ENCODE results near the gene RSU1.
A peak's percentile ranks its signal among the peaks of the same experiment; 100 is the strongest.

The RSU1 gene

GRCh38 chr10:16735671-16736070 lies 81.6 kb downstream of the RSU1 start:
- DNase-seq (ENCODE audit: low spot score) = no peak
- Histone ChIP-seq H3K4me3 (no peak overlapping the region), H3K27ac (no peak overlapping the region)
- TF ChIP-seq CTCF (IDR thresholded peaks at IDR 0.05) = no peak

- H3K27ac ChIP-seq = no peak overlapping the region
- H3K4me3 ChIP-seq = no peak overlapping the region
- TF ChIP-seq CTCF (IDR thresholded peaks at IDR 0.05) = no peak
- no peak for DNase-seq (ENCODE audit: low spot score)
Observed at GRCh38 chr10:16732376-16732775, 84.8 kb downstream of the RSU1 start.

- TF ChIP-seq CTCF (IDR thresholded peaks at IDR 0.05) = no peak
- Histone ChIP-seq H3K4me3 (no peak overlapping the region), H3K27ac (no peak overlapping the region)
- DNase-seq (ENCODE audit: low spot score) = no peak
Observed at GRCh38 chr10:16728266-16728665, 89.0 kb downstream of the RSU1 start.

- H3K27ac ChIP-seq = no peak overlapping the region
- no peak for TF ChIP-seq CTCF (IDR thresholded peaks at IDR 0.05)
- DNase-seq (ENCODE audit: low spot score) = no peak
- H3K4me3 ChIP-seq = no peak overlapping the region
Observed at GRCh38 chr10:16727666-16728065, 89.6 kb downstream of the RSU1 start.

- DNase-seq (ENCODE audit: low spot score) = no peak
- Histone ChIP-seq H3K27ac (no peak overlapping the region), H3K4me3 (no peak overlapping the region)
- TF ChIP-seq CTCF (IDR thresholded peaks at IDR 0.05) = no peak
Observed at GRCh38 chr10:16724509-16724908, 92.7 kb downstream of the RSU1 start.

- no peak overlapping the region for H3K27ac ChIP-seq
- no peak overlapping the region for H3K4me3 ChIP-seq
- no peak for TF ChIP-seq CTCF (IDR thresholded peaks at IDR 0.05)
- DNase-seq (ENCODE audit: low spot score) = no peak
Observed at GRCh38 chr10:16720812-16721211, 96.4 kb downstream of the RSU1 start.

GRCh38 chr10:16717622-16718395 lies 99.4 kb downstream of the RSU1 start:
- Histone ChIP-seq H3K27ac (peak overlapping the region; percentile 15 to 24), H3K4me3 (no peak overlapping the region)
- no peak for DNase-seq (ENCODE audit: low spot score)
- no peak for TF ChIP-seq CTCF (IDR thresholded peaks at IDR 0.05)
